ENCODE data around the gene RAB40C. TPM values are rescaled to one million over a fixed set of nuclear protein-coding genes. Genes with fewer than 3 reads are reported as not detected.
A peak's percentile ranks its signal among the peaks of the same experiment; 100 is the strongest.

The RAB40C gene
- polyA plus RNA-seq, 2 of the 4 experiments (the other 2 are of a cell fraction), result 4.4 to 9.7 TPM

- TF ChIP-seq NPAS2 (CRISPR knock-in tag; IDR thresholded peaks at IDR 0.05; ENCODE audit: borderline replicate concordance) (no peak), HDAC2 (IDR thresholded peaks at IDR 0.05) (no peak), NFE2L2 (conservative IDR thresholded peaks at IDR 0.05; ENCODE audit: low read length) (no peak), PBX3 (IDR thresholded peaks at IDR 0.05) (no peak), JUNB (IDR thresholded peaks at IDR 0.05) (peak; percentile 72), GATA3 (IDR thresholded peaks at IDR 0.05; ENCODE audit: borderline replicate concordance) (peak; percentile 51; the same call in 1 of the 2 replicates), CEBPB (IDR thresholded peaks at IDR 0.05) (no peak), TFCP2L1 (CRISPR knock-in tag; IDR thresholded peaks at IDR 0.05) (no peak), JUN (IDR thresholded peaks at IDR 0.05) (peak in 1 of 2 experiments; percentile 25; a peak in 1 of 5 replicates), SREBF2 (IDR thresholded peaks at IDR 0.05) (no peak), MAX (IDR thresholded peaks at IDR 0.05) (peak; percentile 72), FOSL2 (IDR thresholded peaks at IDR 0.05) (peak; percentile 72), FOSL2 (CRISPR knock-in tag; IDR thresholded peaks at IDR 0.05) (peak; percentile 96), E2F6 (IDR thresholded peaks at IDR 0.05; ENCODE audit: borderline replicate concordance, low read depth) (no peak), TP53 (CRISPR knock-in tag; IDR thresholded peaks at IDR 0.05) (no peak), ZNF302 (CRISPR knock-in tag; IDR thresholded peaks at IDR 0.05) (no peak), MAFK (IDR thresholded peaks at IDR 0.05; ENCODE audit: partially characterized antibody) (peak; percentile 48)
- TF ChIP-seq, protein P1, sequence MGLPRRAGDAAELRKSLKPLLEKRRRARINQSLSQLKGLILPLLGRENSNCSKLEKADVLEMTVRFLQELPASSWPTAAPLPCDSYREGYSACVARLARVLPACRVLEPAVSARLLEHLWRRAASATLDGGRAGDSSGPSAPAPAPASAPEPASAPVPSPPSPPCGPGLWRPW (IDR thresholded peaks at IDR 0.05), result no peak
- H3K4me1 ChIP-seq, result peaks cover 53% of the 10 kb centered on the region
- FAIRE-seq (no peak), ATAC-seq (peak; percentile 85 to 90), DNase-seq (ENCODE audit: low read depth in 1 of 2, low spot score in 1 of 2) (peak; percentile 92 to 97)
- H3K4me2 ChIP-seq, result peak overlapping the region; percentile 70
- H3K27ac ChIP-seq, result peak overlapping the region; percentile 63 to 87
- CTCF ChIA-PET, result interaction anchor here (0.6 to 2.3 kb wide), 10 partner anchors 9 to 70 kb away, joined by 3 to 6 read pairs (median 4); partner anchors contain the start of gene METTL26
- POLR2A ChIA-PET, result interaction anchor here (1.2 to 1.7 kb wide), 3 partner anchors 9 to 53 kb away, joined by 3 to 11 read pairs (median 4); partner anchors contain the start of genes METTL26, RAB40C and STUB1
- WGBS (ENCODE audit: missing lambda C conversion rate), result 34% methylated on average over 27 of the region's 29 CpGs
- no peaks in the 10 kb centered on the region for H3K9me3 ChIP-seq
- peak overlapping the region; percentile 15; the same call in 1 of the 3 replicates for H3K4me3 ChIP-seq
Measured at GRCh38 chr16:626787-627453, 37.1 kb downstream of the RAB40C start.

- peak; percentile 62 for TF ChIP-seq MAX (IDR thresholded peaks at IDR 0.05)
- TF ChIP-seq RNF2 (IDR thresholded peaks at IDR 0.05; ENCODE audit: borderline replicate concordance, low read depth), result no peak
- TF ChIP-seq, protein P2, sequence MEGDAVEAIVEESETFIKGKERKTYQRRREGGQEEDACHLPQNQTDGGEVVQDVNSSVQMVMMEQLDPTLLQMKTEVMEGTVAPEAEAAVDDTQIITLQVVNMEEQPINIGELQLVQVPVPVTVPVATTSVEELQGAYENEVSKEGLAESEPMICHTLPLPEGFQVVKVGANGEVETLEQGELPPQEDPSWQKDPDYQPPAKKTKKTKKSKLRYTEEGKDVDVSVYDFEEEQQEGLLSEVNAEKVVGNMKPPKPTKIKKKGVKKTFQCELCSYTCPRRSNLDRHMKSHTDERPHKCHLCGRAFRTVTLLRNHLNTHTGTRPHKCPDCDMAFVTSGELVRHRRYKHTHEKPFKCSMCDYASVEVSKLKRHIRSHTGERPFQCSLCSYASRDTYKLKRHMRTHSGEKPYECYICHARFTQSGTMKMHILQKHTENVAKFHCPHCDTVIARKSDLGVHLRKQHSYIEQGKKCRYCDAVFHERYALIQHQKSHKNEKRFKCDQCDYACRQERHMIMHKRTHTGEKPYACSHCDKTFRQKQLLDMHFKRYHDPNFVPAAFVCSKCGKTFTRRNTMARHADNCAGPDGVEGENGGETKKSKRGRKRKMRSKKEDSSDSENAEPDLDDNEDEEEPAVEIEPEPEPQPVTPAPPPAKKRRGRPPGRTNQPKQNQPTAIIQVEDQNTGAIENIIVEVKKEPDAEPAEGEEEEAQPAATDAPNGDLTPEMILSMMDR (IDR thresholded peaks at IDR 0.05), result no peak
- 0 out of 2 replicates have a peak, but pooled peaks have one; percentile 48 for TF ChIP-seq PBX3 (IDR thresholded peaks at IDR 0.05)
- no peak for TF ChIP-seq NFE2L2 (conservative IDR thresholded peaks at IDR 0.05; ENCODE audit: low read length)
- TF ChIP-seq E2F6 (IDR thresholded peaks at IDR 0.05; ENCODE audit: borderline replicate concordance, low read depth), result peak; percentile 79; the same call in 1 of the 2 replicates
- Histone ChIP-seq H3K9me3 (no peaks in the 10 kb centered on the region), H3K4me1 (peaks cover 47% of the 10 kb centered on the region), H3K4me2 (peak overlapping the region; percentile 70), H3K4me3 (peak overlapping the region; percentile 15; the same call in 1 of the 3 replicates), H3K27ac (peak overlapping the region; percentile 63 to 87)
- DNase-seq (ENCODE audit: low read depth in 1 of 2, low spot score in 1 of 2) (peak in 1 of 2 experiments; percentile 68), FAIRE-seq (no peak), ATAC-seq (peak; percentile 14 to 48)
- ChIA-PET CTCF (interaction anchor here (0.6 to 2.3 kb wide), 7 partner anchors 9 to 69 kb away, joined by 3 to 6 read pairs (median 3); partner anchors contain the start of gene METTL26), POLR2A (interaction anchor here (1.2 to 1.7 kb wide), 3 partner anchors 9 to 53 kb away, joined by 3 to 11 read pairs (median 4); partner anchors contain the start of genes METTL26, RAB40C and STUB1)
- 70% methylated on average over 9 of the region's 50 CpGs for WGBS (ENCODE audit: missing lambda C conversion rate)
Measured at GRCh38 chr16:627454-628239, 37.8 kb downstream of the RAB40C start.

Data from A549 (cell line).